Activated CD8-positive, alpha-beta memory T cell treated with anti-CD3 and anti-CD28 coated beads, Interleukin-2, amount 50 U/mL, for 1 hour (primary cell): ENCODE data around the gene SLC39A11.
"Not testable (repeated sequence)": the region's sequence is repeated elsewhere in the genome, so short reads cannot be mapped to it uniquely, and the experiment has no call there.

Experiments used
- DNase-seq: peaks from one replicate; pipeline ENCODE4 v3.0.0-alpha.2; 2020; ENCODE audit errors: extremely low read depth

The SLC39A11 gene, protein sequence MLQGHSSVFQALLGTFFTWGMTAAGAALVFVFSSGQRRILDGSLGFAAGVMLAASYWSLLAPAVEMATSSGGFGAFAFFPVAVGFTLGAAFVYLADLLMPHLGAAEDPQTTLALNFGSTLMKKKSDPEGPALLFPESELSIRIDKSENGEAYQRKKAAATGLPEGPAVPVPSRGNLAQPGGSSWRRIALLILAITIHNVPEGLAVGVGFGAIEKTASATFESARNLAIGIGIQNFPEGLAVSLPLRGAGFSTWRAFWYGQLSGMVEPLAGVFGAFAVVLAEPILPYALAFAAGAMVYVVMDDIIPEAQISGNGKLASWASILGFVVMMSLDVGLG

DNA sequence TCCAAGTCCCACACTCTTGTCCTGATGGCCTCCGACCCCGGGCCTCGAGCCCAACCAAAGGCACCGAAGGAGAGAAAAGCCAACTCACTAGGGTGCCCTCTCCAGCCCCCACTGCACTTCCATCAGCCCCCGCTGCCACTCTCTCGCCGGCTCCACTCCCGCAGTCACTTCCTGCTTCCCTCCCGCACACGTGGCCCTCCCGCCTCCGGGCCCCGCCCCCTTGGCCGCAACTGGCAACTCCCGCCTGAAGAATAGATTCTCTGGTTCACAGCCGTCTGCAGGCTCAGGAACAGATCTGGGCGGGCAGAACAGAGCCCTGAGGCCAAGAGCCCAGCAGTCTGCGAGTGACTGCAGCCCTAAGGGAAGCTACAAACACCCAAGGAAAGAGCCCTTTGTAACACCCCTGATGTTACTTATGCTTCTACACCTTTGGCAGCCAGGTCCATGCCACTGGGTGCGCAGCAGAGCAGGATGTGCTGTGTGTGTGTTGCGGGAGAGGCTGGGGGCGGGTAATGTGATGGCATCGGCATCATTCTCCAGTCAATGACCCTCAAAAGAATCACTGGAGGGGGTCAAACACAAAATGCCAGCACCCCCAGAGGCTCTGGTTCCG lies at the start of gene SLC39A11:
Gene SLC39A11, minus strand, starts transcription at position 166 of the 613 bp plus-strand sequence. CDS start 3,924 bp downstream, outside the sequence.
- peak; percentile 57 for DNase-seq

DNA sequence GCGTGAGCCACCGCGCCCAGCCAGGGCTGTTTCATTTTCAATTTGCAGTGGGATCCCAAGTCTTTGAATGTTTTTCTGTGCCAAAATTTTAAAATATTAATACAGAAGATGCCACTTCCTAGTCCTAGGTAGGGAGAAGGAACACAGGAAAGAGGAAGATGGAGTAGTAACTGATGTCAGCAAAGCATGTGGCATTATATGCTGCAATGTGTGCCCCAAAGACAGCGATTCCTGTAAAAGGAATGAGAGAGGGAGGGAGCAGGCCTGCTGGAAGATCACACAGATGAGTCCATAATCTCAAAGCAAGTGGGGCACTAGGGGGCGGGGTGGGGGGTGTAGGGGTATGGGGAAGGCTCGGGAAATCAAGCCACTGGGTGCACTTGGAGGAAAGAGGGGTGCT lies 48.9 kb upstream of the SLC39A11 start:
- DNase-seq = no peak

DNA sequence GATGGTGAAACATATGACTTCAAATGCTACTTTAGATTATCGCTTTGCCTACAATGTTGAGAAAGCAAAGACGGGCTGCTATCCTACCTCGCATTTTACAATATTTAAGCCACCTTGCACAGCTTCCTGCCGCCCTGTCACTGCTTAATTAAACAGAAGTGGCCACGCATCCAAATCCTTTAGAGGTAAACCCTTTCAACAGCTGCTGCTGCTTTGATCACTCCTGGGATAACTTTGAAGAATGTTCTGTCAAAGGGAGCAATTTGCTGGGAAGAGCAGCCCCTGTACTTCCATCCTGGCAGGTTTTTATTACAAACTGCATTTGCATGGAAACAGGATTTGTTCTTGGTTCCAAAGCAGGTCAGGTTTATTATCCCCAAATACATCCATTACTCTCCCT lies 48.1 kb upstream of the SLC39A11 start:
- no peak for DNase-seq

DNA sequence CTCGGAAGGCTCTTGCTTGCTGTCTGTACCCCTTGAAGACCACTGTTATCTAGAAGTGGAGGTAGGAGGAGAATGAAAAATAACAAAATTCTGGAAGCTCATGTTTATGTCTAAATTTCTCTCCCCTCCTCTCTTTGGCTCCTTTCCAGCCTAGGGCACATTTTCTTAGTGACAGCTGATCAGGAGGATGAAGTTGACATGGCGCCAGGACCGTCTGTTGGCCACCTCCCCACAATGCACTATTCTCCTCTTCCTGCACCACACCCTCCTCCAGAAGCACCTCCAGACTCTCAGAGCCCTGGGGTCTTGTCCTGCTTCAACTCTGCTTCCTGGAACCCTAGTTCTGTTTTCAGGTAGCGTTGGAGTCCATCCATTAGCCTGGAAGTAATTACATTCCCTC lies 46.8 kb upstream of the SLC39A11 start:
- DNase-seq = no peak

DNA sequence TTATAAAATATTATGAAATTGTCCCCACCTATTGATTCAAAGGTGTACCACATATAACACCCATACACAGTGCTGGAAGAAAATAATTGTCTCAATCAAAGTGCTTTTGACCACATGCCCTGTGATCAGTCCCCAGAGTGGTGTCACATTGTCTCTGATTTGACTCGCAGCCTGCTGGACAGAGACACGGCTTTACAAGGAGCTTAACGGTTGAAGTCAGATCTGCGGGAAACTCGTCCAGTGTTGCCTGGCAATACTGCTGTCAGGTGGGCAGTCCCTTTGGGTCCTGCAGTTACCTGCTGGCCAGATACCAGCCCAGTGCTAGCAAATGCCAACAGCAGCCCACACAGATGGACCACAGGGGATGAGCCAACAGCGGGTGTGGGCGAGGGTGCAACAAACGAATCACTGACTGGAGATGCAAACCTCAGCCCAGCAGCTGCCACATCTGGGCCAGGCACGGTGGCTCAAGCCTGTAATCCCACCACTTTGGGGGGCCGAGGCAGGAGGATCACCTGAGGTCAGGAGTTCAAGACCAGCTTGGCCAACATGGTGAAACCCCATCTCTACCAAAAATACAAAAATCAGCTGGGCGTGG lies 46.2 kb upstream of the SLC39A11 start:
- no peak for DNase-seq

DNA sequence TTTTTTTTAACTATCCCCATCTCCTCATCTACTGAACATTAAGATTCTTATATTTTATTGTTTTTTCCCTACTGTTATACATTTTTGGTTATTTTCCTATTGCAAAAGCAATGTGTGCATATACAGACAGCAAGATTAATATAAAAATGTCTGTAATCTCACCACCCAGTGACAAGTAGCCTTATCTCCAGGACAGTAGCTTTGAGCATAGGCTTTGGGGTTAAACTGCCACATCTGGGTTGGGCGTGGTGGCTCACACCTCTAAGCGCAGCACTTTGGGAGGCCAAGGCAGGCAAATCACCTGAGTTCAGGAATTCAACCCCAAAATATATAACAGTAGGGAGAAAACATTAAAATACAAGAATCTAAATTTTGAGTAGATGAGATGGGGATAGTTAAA lies 44.9 kb upstream of the SLC39A11 start:
- no peak for DNase-seq

DNA sequence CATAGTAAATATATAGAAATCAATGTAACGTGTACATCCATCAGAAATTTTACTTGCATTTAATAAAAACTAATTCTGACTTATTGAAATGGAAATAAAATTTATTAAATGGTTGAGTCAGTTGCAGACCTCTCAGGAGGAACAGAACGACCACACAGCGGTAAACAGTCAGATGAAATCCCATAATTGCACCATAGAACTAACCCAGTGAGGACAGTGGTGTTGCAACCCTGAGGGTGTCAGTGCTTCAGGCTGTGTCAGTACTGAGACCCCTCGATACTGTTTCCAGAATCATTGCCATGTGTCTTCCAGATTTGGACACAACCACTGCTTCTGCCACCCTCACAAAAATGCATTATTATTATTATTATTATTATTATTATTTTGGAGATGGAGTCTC lies 43.3 kb upstream of the SLC39A11 start:
- no peak for DNase-seq

DNA sequence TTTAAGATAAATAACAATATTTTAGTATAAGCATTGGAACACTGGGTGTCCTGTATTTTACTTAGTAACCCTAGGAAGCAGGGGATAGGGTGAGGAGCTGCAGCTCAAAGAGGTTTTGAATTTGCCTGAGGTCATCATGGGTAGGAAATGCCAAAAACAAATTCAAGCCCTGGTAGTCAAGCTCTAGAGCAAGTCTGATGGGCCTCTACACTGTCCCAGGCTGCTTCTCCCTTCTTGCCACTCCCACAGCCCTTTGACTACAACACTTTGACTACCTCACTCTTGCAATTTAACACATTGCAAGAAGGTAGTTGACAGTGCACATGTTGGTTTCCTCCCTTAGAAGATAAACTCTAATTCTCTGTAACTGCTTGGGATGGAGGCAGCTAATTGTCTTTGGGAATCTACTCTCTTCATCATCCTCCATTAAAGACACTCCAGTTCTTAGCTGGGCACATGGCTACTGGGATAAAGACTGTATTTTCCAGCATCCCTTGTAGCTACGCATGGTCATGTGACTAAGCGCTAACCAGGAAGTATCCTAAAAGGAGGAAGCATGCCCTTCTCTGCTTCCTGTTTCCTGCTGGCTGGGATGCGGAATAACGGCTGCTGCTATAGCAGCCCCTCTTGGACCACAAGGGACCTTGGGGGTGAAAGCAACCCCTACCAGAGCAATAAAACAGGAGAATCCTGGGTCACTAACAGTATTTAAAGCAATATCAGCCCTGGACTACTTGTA lies 41.6 kb upstream of the SLC39A11 start:
- DNase-seq = no peak

DNA sequence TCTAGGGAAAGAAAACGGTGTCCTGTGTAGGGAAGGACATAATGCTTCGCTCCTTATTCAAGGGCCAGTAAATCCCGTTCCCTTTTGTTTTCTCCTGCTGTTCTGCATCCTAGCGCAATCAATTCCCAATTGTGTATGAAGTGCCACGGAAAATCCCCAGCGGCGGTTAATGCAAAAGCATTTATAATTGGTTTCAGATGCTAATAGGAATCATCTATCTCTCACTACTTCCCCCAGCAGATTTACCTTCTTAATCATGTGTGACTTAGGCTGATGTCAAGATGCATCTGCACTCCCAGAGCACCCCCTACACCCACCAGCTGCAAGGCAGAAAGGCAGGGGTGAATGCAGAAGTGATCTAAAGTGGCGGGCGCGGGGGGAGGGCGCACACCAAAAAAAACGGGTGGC lies 39.6 kb upstream of the SLC39A11 start:
- no peak for DNase-seq

DNA sequence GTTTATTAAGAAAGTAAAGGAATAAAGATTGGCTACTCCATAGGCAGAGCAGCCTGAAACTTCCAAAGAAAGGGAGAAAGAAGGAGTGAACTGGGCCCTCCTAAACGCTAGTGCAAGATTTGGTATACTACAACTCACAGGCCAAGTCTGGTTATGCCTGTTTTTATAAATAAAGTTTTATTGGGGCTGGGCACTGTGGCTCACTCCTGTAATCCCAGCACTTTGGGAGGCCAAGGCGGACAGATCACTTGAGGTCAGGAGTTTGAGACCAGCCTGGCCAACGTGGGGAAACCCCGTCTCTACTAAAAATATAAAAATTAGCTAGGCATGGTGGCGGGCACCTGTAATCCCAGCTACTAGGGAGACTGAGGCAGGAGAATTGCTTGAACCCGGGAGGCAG lies 39.0 kb upstream of the SLC39A11 start:
- DNase-seq = not testable (repeated sequence)

DNA sequence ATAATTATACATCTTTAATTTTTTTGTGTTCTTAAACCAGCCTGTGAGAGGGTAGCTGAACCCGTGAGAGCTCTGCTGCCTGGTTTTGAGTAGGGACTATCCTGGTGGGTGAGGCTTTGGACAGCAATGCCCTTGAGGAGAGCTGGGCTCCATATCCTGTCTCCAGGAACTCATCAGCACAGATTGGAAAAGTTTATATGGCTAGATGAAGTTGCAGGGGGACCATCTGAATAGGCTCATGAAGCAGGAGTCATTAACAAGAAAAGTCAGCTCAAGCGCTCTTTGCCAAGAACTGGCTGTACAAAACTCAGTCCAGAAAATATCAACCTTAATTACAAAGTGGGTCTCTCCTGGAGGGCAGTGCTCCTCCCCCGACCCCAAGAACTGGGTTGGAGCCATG lies 38.5 kb upstream of the SLC39A11 start:
- DNase-seq = no peak

DNA sequence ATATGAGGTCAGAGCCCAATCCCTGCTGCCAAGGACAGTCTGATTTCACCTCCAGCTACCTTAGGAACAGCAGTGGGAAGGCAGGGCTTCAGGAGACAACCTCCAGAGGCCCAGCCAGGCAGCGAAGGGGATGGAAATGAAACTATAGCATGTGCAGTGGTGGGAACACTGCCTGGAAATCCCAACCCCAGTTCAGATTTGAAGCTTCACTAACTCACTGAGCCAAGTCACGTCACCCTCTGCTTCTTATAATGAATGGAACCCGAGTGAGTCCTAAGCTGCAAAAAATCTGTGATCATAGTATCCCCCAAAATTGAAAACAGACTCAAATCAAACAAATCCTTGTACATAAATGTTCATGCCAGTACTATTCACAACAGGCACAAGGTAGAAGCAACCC lies 36.0 kb upstream of the SLC39A11 start:
- DNase-seq = no peak

DNA sequence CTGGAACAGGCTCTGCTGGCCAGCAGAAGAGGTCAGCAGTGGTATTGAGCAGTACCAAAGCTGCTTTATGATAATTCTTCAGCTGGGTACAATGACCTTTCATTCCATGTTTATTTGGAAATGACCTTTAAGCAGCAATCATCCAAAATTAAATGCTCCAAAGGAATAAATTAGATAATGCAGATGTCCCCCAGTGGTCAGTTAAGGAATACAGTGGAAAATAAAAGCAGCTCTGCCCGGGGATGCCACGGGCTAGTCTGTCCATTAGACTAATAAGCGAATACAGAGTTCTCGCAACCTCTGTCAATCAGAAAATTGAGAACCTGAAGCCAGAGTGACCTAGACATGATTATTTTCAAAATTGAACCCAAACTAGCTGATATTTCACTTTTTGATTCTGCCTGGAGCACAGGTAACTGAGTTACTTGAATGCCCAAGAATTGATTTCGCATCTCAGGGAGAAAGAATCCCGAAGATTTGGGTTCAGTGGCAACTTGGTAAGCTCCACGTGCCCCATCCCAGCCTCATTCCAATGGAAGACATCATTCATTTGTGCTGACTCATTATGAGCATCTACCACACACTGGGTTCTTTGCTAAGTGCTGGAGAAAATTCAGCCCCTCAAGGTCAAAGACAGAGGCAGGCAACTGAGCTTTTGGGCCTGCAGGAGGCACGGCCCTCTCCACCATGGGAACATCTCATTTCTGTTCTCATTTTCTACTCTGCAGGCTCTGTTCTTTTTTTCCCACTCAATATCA lies 34.4 kb upstream of the SLC39A11 start:
- DNase-seq = no peak

DNA sequence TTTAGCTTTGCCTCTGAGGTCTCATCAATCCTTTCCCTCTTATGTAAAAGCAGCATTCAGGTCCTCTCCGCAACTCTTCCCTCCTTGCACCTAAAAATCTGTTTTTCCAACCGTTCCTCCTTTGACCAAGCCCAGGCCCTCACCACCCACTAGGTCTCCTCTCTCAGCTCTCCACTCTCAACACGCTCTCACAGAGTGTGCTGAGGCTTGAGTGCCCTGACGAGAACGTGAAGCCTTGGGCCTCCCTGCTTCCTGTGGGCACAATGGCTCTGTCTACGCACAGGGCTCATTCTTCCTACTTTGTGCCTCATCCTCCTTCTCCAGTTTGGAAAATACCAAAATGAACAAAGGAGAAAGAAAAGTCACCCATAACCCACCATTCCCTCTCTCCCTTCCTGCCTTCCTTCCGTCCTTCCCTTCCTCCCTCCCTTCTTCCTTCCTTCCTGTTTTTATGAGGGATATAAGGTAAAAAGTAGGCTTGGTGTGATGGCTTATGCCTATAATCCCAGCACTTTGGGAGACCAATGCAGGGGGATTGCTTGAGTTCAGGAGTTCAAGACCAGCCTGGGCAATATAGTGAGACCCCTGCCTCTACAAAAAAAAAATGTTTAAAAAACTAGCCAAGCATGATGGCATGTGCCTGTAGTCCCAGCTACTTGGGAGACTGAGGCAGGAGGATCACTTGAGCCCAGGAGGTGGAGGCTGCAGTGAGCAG lies 31.3 kb upstream of the SLC39A11 start:
- no peak for DNase-seq

DNA sequence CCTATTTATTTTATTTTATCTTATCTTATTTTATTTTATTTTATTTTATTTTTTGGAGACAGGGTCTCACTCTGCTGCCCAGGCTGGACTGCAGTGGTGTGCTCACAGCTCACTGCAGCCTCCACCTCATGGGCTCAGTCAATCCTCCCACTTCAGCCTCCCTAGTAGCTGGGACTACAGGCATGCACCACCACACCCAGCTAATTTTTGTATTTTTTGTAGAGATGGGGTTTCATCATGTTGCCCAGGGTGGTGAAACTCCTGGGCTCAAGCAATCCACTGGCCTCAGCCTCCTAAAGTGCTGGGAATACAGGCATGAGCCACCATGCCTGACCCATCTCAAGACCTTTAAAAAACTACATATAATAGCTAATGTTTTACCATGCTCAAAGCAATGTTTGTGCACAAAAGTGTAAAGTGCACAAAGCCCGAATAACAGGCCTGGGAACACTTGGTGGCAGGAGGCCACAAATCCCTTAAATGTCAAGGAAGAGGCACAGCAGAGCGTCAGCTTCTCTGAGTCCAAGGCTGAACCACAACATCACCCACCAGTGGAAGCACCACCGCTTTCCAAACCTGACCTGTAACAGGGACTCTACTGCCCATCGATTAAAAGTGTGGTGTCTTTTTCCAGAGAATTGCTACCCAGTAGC lies 30.6 kb upstream of the SLC39A11 start:
- no peak for DNase-seq

DNA sequence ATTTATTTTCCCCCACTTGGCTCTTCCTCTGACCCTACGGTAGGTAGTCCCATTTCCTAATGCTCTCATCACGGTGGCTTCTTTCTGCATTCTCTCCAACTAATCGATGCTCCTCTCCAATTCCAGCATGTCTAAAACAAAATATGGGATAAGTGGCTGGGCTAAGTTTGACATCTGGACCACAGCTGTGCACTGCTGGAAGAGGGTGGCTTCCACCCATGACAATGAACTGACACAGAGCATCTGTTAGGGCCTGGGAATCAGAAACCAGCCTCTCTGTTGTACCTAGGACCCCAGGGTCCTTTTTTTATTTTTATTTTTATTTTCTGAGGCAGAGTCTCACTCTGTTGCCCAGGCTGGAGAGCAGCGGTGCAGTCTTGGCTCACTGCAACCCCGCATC lies 29.0 kb upstream of the SLC39A11 start:
- DNase-seq = no peak

DNA sequence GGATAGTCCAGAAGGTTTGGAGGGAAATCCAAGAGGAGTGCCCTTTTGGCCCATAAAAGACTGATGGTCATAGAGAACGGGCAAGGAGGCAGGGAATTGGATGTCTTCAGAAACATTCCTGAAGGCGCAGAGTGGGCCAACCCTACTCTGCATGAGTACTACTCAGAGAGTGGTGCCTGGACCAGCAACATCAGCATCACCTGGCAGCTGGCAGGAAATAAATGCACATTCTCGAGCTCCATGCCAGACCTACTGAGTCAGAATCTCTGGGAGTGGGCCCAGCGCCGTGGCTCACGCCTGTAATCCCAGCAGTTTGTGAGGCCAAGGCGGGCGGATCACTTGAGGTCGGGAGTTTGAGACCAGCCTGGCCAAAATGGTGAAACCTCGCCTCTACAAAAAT lies 27.1 kb upstream of the SLC39A11 start:
- DNase-seq = no peak

DNA sequence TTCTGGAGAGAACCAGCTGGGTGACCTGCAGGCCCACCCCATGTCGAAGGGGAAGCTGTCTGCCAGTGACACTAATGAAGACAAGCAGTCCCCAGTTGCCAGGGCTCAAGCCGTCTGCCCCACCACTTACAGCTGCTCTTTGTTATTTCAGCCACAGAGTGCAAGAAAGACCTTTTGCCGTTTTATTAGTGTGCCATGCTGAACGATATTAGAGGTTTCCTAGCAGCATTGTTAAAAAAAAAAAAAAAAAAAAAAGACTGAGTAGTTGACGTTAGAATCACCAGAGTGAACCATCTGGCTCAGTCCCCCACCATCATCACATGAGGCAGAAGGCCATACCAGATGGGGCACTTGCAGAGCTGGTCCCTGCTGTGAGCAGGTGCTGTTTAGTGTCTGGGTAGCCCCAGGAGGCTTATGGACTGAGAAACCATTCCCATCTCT lies 26.5 kb upstream of the SLC39A11 start:
- DNase-seq = no peak

DNA sequence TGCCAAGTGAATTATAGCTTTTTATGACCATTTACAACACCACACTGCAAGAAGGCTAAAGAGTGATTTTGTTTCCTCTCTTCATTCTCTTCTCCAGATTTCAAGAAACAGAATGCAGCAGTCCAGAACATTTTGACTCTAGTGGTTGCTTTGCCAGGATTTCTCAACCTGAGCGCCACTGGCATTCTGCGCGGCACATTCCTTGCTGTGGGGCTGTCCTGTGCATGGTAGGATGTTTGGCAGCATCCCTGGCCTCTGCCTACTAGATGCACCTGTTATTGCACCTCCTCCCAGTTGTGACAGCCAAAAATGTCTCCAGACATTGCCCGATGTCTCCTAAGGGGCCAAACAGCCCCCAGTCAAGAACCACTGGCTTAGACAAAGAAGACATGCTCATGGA lies 25.7 kb upstream of the SLC39A11 start:
- DNase-seq = no peak

DNA sequence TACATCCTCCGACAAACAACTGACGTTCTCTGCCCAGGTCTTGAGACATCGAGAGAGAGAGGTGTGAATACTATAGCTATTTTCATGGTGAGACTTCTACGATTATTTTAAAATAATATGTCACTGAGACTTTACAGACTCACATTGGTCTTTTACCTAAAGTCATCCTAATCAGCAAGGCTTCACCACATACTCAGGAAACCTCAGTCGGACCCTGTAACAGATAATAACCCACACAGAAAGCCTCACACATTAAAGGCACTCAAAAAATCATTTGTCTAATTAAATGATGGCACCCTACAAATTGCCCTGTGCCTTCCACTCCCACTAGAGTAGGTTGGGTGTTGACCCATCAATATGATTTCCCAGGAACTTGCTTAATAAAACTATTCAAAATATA lies 19.8 kb upstream of the SLC39A11 start:
- no peak for DNase-seq

DNA sequence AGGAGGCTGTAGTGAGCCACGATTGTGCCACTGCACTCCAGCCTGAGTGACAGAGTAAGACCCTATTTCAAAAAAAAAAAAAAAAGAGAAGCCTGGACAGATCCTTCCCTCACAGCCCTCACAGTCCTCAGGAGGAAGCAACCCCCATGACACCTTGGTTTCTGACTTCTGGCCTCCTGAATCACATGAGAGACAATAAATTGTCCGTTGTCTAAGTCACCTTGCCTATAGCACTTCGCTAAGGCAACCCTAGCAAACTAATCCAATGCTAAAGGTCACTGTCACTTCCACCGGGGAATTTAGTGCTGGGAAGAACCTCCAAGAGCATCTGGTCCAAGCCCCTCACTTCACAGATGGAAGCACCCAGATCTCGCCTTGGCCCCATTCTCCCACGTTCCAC lies 18.9 kb upstream of the SLC39A11 start:
- no peak for DNase-seq
